WTC11 (cell line): ENCODE results near the gene TSPO2. TPM values are rescaled to one million over a fixed set of nuclear protein-coding genes. Genes with fewer than 3 reads are reported as not detected.

ENCODE experiments used
- ATAC-seq: fragments of 200-7000 bp; cut with Tn5 transposase; 2 replicates; pipeline ENCODE4 v1.10.0; 2021; ENCODE audit warnings: mild to moderate bottlenecking, moderate library complexity
- CTCF ChIA-PET: fragments of 300-600 bp; sonication (Branson Sonifier 250); formaldehyde crosslinking; loops from one replicate; lab custom pipeline; 2021; ENCODE audit warnings: antibody characterized with exemption; lab: Charles Lee
- POLR2A ChIA-PET: fragments of 350-600 bp; sonication (Branson Sonifier 250); formaldehyde crosslinking; loops from one replicate; lab custom pipeline; 2021; ENCODE audit warnings: antibody characterized with exemption; lab: Charles Lee
- DNase-seq: peaks from one replicate; pipeline ENCODE4 v3.0.0; 2021; ENCODE audit warnings: low spot score
- H3K27ac Mint-ChIP-seq: 2 replicates; pipeline ENCODE4 v1.8.0; 2021; ENCODE audit warnings: mixed read lengths
- H3K27me3 Mint-ChIP-seq: 2 replicates; pipeline ENCODE4 v1.8.0; 2021; ENCODE audit warnings: low read depth, mild to moderate bottlenecking, moderate library complexity, mixed read lengths
- H3K36me3 Mint-ChIP-seq: 2 replicates; pipeline ENCODE4 v1.8.0; 2021; ENCODE audit warnings: mixed read lengths
- H3K4me1 Mint-ChIP-seq: 2 replicates; pipeline ENCODE4 v1.8.0; 2022; ENCODE audit warnings: mixed read lengths
- H3K4me3 Mint-ChIP-seq: 2 replicates; pipeline ENCODE4 v1.8.0; 2021; ENCODE audit warnings: mild to moderate bottlenecking, moderate library complexity, mixed read lengths
- H3K9me3 Mint-ChIP-seq: 2 replicates; pipeline ENCODE4 v1.8.0; 2021; ENCODE audit warnings: mixed read lengths
- AR ChIP-seq: fragments of 250-450 bp; sonication (Bioruptor Pico); IDR thresholded peaks from 2 replicates; pipeline ENCODE4 v1.9.0; 2021; ENCODE audit warnings: mild to moderate bottlenecking
- CDX4 ChIP-seq: fragments of 250-450 bp; sonication (Bioruptor Pico); IDR thresholded peaks from 2 replicates; pipeline ENCODE4 v1.9.0; 2021; ENCODE audit warnings: moderate library complexity, mild to moderate bottlenecking, inconsistent platforms, borderline replicate concordance
- E2F1 ChIP-seq: sonication (generic); formaldehyde crosslinking; IDR thresholded peaks from 2 replicates; pipeline ENCODE4 v1.8.0; 2022; ENCODE audit warnings: mild to moderate bottlenecking, missing genetic modification reagents
- ESRRA ChIP-seq: sonication (generic); formaldehyde crosslinking; IDR thresholded peaks from 2 replicates; pipeline ENCODE4 v1.8.1; 2022; ENCODE audit warnings: mild to moderate bottlenecking, missing genetic modification reagents, borderline replicate concordance
- FOXJ3 ChIP-seq: sonication (generic); formaldehyde crosslinking; IDR thresholded peaks from 2 replicates; pipeline ENCODE4 v1.9.0; 2021; ENCODE audit warnings: missing genetic modification reagents, mild to moderate bottlenecking, borderline replicate concordance
- FOXK1 ChIP-seq: sonication (generic); formaldehyde crosslinking; IDR thresholded peaks from 2 replicates; pipeline ENCODE4 v1.8.0; 2022; ENCODE audit warnings: mild to moderate bottlenecking, moderate library complexity, missing genetic modification reagents
- HMGA2 ChIP-seq: fragments of 250-450 bp; sonication (Bioruptor Pico); IDR thresholded peaks from 2 replicates; pipeline ENCODE4 v1.4.0; 2021; ENCODE audit warnings: mild to moderate bottlenecking, moderate library complexity
- NFATC4 ChIP-seq: fragments of 250-450 bp; sonication (Bioruptor Pico); IDR thresholded peaks from 2 replicates; pipeline ENCODE4 v1.9.0; 2021; ENCODE audit warnings: mild to moderate bottlenecking
- SMAD3 ChIP-seq: sonication (generic); formaldehyde crosslinking; IDR thresholded peaks from 2 replicates; pipeline ENCODE4 v1.8.0; 2022; ENCODE audit warnings: missing genetic modification reagents, mild to moderate bottlenecking, borderline replicate concordance
- SOX15 ChIP-seq: fragments of 250-450 bp; sonication (Bioruptor Pico); IDR thresholded peaks from 2 replicates; pipeline ENCODE4 v1.9.0; 2021; ENCODE audit warnings: mild to moderate bottlenecking
- SP1 ChIP-seq: sonication (generic); formaldehyde crosslinking; conservative IDR thresholded peaks from 2 replicates; pipeline ENCODE4 v1.8.1; 2022; ENCODE audit warnings: missing genetic modification reagents
- TCF7 ChIP-seq: sonication (generic); formaldehyde crosslinking; IDR thresholded peaks from 2 replicates; pipeline ENCODE4 v1.8.0; 2022; ENCODE audit warnings: mild to moderate bottlenecking, low read depth, missing genetic modification reagents, moderate library complexity
- total RNA-seq: library from RNA; stranded (reverse); gene quantifications from 3 replicates; pipeline ENCODE4 v1.2.3, GENCODE V29; 2021
- TF ChIP-seq, protein P1 (sequence below): sonication (generic); formaldehyde crosslinking; IDR thresholded peaks from 2 replicates; pipeline ENCODE4 v1.8.1; 2022; ENCODE audit warnings: missing genetic modification reagents, borderline replicate concordance
- TF ChIP-seq, protein P2 (sequence below): fragments of 250-450 bp; sonication (Bioruptor Pico); IDR thresholded peaks from 2 replicates; pipeline ENCODE4 v1.8.0; 2021; ENCODE audit warnings: mild to moderate bottlenecking

Gene TSPO2
- total RNA-seq, 1 experiment from 2014 or later = not detected

DNA sequence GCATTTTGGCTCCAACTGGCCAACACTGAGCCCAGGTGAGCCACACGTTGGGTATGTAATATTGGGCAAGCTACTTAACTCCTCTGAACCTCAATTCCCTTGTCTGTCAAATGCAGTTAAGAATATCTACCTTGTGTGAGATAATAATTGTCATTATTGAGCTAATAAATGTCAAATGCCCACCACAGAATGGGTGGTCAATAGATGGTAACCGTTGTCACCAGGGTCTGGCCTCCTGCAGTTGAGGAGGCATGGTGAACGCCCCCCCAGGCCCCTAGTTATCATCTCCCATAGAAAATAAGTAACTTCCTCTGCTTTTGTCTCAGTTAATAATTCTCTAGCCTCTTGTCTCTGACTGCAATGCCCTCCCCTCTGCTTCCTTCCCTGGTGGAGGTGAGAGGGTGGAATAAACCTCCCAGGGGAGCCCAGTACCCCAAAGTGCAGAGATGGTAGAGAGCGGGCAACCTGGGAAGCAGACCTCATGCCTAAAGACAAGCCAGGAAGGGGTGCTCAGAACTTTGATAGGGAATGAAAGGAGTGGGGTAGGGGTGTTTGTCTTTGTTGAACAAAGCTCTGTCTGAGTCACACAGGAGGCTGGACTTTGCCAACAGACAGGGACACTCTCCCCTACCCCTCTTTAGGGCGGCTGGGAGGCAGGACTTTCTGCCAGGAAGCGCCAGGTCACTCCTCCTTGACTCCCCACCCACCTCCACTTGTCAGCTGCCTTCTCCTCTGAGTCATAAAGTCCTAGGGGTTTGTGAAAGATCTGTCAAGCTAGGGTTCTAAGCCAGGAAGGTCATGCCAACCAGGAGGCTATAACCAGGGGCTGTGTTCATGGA lies 1.9 kb upstream of the TSPO2 start:
- no peaks in the 10 kb centered on the region for H3K9me3 Mint-ChIP-seq
- ATAC-seq (no peak), DNase-seq (no peak)
- no peaks in the 10 kb centered on the region for H3K36me3 Mint-ChIP-seq
- ChIA-PET CTCF (interaction anchor here (1.0 to 4.5 kb wide), 12 partner anchors 8 to 187 kb away, joined by 3 to 94 read pairs (median 9); partner anchors contain the start of genes APOBEC2, NFYA and OARD1), POLR2A (no interaction called here)
- no peaks in the 10 kb centered on the region for H3K27me3 Mint-ChIP-seq
- TF ChIP-seq SP1 (CRISPR knock-in tag) = no peak
- TF ChIP-seq FOXJ3 (CRISPR knock-in tag) = no peak
- no peak overlapping the region; the same call in 1 of the 2 replicates for H3K27ac Mint-ChIP-seq
- peaks cover 15% of the 10 kb centered on the region for H3K4me1 Mint-ChIP-seq
- no peak overlapping the region for H3K4me3 Mint-ChIP-seq

DNA sequence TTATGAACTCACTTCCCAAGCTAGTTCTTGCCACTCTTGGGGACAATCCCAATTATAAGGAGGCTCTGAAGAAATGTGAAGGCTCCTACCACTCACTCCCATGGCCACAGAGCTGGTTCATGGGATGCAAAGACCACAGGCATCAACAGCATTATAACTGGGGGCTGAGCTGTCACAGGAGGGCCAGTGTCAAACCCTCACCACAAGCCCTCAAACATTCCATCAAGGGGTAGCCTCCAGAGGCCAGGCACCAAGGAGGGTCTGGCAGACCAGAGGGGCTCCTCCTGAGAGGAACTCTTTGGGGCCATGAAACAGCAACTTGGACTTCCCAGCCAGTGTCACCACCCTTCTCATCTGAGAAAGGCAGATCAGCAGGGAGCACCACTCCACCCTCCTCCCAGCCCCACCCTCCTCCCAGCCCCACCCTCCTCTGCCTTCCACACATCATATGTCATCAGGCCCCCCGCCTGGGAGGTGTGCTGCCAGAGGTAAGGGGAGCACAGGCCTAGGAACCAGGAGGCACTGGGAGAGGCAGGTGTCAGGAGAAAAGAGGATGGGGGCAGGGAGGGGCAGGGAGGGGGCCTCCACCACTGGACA lies 1.2 kb upstream of the TSPO2 start:
- ATAC-seq = no peak
- H3K4me1 Mint-ChIP-seq = peaks cover 15% of the 10 kb centered on the region
- no peak for DNase-seq
- ChIA-PET CTCF (interaction anchor here (1.0 to 2.6 kb wide), 4 partner anchors 9 to 147 kb away, joined by 3 to 19 read pairs (median 4); partner anchors contain the start of gene APOBEC2), POLR2A (no interaction called here)
- no peak overlapping the region for H3K4me3 Mint-ChIP-seq
- no peaks in the 10 kb centered on the region for H3K9me3 Mint-ChIP-seq
- no peaks in the 10 kb centered on the region for H3K36me3 Mint-ChIP-seq
- no peaks in the 10 kb centered on the region for H3K27me3 Mint-ChIP-seq
- TF ChIP-seq SOX15 (CRISPR knock-in tag) (no peak), E2F1 (CRISPR knock-in tag) (no peak), NFATC4 (no peak), SMAD3 (CRISPR knock-in tag) (no peak), FOXK1 (CRISPR knock-in tag) (no peak), ESRRA (no peak), HMGA2 (CRISPR knock-in tag) (no peak), FOXJ3 (CRISPR knock-in tag) (no peak), CDX4 (CRISPR knock-in tag) (no peak), TCF7 (CRISPR knock-in tag) (no peak), AR (no peak)
- TF ChIP-seq, protein P1, sequence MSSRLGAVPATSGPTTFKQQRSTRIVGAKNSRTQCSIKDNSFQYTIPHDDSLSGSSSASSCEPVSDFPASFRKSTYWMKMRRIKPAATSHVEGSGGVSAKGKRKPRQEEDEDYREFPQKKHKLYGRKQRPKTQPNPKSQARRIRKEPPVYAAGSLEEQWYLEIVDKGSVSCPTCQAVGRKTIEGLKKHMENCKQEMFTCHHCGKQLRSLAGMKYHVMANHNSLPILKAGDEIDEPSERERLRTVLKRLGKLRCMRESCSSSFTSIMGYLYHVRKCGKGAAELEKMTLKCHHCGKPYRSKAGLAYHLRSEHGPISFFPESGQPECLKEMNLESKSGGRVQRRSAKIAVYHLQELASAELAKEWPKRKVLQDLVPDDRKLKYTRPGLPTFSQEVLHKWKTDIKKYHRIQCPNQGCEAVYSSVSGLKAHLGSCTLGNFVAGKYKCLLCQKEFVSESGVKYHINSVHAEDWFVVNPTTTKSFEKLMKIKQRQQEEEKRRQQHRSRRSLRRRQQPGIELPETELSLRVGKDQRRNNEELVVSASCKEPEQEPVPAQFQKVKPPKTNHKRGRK (CRISPR knock-in tag) = no peak
- TF ChIP-seq, protein P2, sequence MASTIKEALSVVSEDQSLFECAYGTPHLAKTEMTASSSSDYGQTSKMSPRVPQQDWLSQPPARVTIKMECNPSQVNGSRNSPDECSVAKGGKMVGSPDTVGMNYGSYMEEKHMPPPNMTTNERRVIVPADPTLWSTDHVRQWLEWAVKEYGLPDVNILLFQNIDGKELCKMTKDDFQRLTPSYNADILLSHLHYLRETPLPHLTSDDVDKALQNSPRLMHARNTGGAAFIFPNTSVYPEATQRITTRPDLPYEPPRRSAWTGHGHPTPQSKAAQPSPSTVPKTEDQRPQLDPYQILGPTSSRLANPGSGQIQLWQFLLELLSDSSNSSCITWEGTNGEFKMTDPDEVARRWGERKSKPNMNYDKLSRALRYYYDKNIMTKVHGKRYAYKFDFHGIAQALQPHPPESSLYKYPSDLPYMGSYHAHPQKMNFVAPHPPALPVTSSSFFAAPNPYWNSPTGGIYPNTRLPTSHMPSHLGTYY (CRISPR knock-in tag) = no peak
- no peak overlapping the region; the same call in 1 of the 2 replicates for H3K27ac Mint-ChIP-seq
